Endothelial cell (in vitro differentiated cells): ENCODE results near the gene TUBGCP4. TPM values are rescaled to one million over a fixed set of nuclear protein-coding genes. Genes with fewer than 3 reads are reported as not detected.
A peak's percentile ranks its signal among the peaks of the same experiment; 100 is the strongest.

Source experiments
- DNase-seq: peaks from one replicate; pipeline ENCODE4 v3.0.0; 2021; ENCODE audit warnings: low spot score
- H3K27ac Mint-ChIP-seq: one replicate; pipeline ENCODE4 v1.8.0; 2021; ENCODE audit warnings: mixed read lengths, inconsistent platforms; ENCODE audit not compliant: unreplicated experiment
- H3K27me3 Mint-ChIP-seq: one replicate; pipeline ENCODE4 v1.8.0; 2021; ENCODE audit warnings: mild to moderate bottlenecking, moderate library complexity, mixed read lengths, inconsistent platforms; ENCODE audit not compliant: unreplicated experiment
- H3K36me3 Mint-ChIP-seq: one replicate; pipeline ENCODE4 v1.8.0; 2021; ENCODE audit warnings: mild to moderate bottlenecking, low read depth, mixed read lengths, inconsistent platforms; ENCODE audit not compliant: unreplicated experiment
- H3K4me1 Mint-ChIP-seq: one replicate; pipeline ENCODE4 v1.8.0; 2021; ENCODE audit warnings: mild to moderate bottlenecking, mixed read lengths, inconsistent platforms; ENCODE audit not compliant: unreplicated experiment
- H3K4me3 Mint-ChIP-seq: one replicate; pipeline ENCODE4 v1.8.0; 2021; ENCODE audit warnings: mild to moderate bottlenecking, mixed read lengths, inconsistent platforms; ENCODE audit not compliant: unreplicated experiment
- H3K9me3 Mint-ChIP-seq: one replicate; pipeline ENCODE4 v1.8.0; 2021; ENCODE audit warnings: mixed read lengths, inconsistent platforms; ENCODE audit not compliant: unreplicated experiment
- total RNA-seq: library from RNA; stranded (reverse); fragmentation: NEBNext Ultra II Directional; extraction: Animal tissue kit (Norgen Biotek cat#: 25700); gene quantifications from one replicate; pipeline ENCODE4 v1.2.1, GENCODE V29; 2021; ENCODE audit not compliant: unreplicated experiment
- TF ChIP-seq, protein P1 (sequence below): fragments of 200-600 bp; sonication (generic); IDR thresholded peaks from one replicate; pipeline ENCODE4 v1.5.0; 2021; ENCODE audit warnings: antibody characterized with exemption; ENCODE audit not compliant: unreplicated experiment

TUBGCP4 gene
- total RNA-seq, 1 donor from 2014 or later: 14.6 TPM

- no peak for DNase-seq
- Mint-ChIP-seq H3K4me1 (peaks cover 67% of the 10 kb centered on the region), H3K4me3 (peak overlapping the region; percentile 76), H3K27me3 (peaks cover 11% of the 10 kb centered on the region), H3K27ac (no peak overlapping the region), H3K36me3 (peaks cover 55% of the 10 kb centered on the region), H3K9me3 (no peaks in the 10 kb centered on the region)
- TF ChIP-seq, protein P1, sequence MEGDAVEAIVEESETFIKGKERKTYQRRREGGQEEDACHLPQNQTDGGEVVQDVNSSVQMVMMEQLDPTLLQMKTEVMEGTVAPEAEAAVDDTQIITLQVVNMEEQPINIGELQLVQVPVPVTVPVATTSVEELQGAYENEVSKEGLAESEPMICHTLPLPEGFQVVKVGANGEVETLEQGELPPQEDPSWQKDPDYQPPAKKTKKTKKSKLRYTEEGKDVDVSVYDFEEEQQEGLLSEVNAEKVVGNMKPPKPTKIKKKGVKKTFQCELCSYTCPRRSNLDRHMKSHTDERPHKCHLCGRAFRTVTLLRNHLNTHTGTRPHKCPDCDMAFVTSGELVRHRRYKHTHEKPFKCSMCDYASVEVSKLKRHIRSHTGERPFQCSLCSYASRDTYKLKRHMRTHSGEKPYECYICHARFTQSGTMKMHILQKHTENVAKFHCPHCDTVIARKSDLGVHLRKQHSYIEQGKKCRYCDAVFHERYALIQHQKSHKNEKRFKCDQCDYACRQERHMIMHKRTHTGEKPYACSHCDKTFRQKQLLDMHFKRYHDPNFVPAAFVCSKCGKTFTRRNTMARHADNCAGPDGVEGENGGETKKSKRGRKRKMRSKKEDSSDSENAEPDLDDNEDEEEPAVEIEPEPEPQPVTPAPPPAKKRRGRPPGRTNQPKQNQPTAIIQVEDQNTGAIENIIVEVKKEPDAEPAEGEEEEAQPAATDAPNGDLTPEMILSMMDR: no peak
Observed at GRCh38 chr15:43414196-43414595, 43.3 kb downstream of the TUBGCP4 start.

DNA sequence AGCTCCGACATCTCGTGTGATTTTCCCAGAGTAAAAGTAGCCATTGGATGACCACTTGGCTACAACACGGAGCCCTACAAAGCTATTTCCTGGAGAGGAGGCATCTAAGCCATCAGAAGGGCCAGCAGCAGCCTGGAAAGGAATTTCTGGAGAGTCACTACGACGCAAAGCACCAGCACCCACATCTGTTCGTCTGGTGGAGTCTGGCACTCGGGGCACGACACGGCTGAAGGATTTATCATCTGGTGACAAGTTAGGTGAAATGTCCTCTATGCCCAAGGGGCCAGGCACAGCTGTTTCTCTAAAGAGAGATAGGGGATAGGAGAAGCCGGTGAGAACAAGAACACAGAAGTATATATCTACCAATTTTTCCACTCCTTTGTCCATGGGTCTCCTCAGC lies 49.5 kb downstream of the TUBGCP4 start:
- Mint-ChIP-seq H3K4me3 (peak overlapping the region; percentile 1), H3K9me3 (no peaks in the 10 kb centered on the region), H3K27ac (no peak overlapping the region), H3K36me3 (peaks cover 44% of the 10 kb centered on the region), H3K4me1 (peaks cover 21% of the 10 kb centered on the region), H3K27me3 (peaks cover 2% of the 10 kb centered on the region)
- TF ChIP-seq, protein P1: no peak
- DNase-seq: no peak

- Mint-ChIP-seq H3K27ac (no peak overlapping the region), H3K27me3 (peaks cover 2% of the 10 kb centered on the region), H3K9me3 (no peaks in the 10 kb centered on the region), H3K4me3 (peak overlapping the region; percentile 1), H3K4me1 (peaks cover 17% of the 10 kb centered on the region), H3K36me3 (peaks cover 40% of the 10 kb centered on the region)
- TF ChIP-seq, protein P1: no peak
- DNase-seq: no peak
Observed at GRCh38 chr15:43420876-43421275, 50.0 kb downstream of the TUBGCP4 start.

GRCh38 chr15:43423793-43424192 lies 52.9 kb downstream of the TUBGCP4 start:
- TF ChIP-seq, protein P1: no peak

DNA sequence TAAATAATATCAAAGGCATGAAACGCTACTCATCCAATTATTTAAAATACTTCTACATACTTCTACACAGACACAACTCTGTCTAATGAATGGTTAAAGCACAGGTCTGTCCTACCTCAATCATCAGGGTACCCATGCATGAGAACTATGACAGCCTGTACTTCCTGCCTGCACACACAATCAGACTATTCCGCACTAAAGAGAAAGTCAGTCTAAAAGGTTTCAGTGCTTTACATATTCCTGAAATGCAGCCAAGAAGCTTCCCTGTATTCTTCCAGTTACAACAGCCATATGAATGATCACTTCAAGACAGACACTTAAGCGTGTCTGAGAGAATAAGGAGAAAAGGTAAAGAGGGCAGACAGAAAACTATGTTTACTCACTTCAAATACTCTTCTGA lies 58.8 kb downstream of the TUBGCP4 start:
- H3K36me3 Mint-ChIP-seq: peaks cover 32% of the 10 kb centered on the region

More at GRCh38 chr15:43423793-43424192, 52.9 kb downstream of the TUBGCP4 start:
- Mint-ChIP-seq H3K4me3 (no peak overlapping the region), H3K27ac (no peak overlapping the region), H3K36me3 (peaks cover 39% of the 10 kb centered on the region), H3K9me3 (no peaks in the 10 kb centered on the region), H3K4me1 (no peaks in the 10 kb centered on the region), H3K27me3 (no peaks in the 10 kb centered on the region)
- no peak for DNase-seq

More for the DNA sequence above, 58.8 kb downstream of the TUBGCP4 start:
- no peak overlapping the region for H3K4me3 Mint-ChIP-seq
- H3K27me3 Mint-ChIP-seq: no peaks in the 10 kb centered on the region
- no peak overlapping the region for H3K27ac Mint-ChIP-seq
- no peak for DNase-seq
- H3K9me3 Mint-ChIP-seq: no peaks in the 10 kb centered on the region
- H3K4me1 Mint-ChIP-seq: peaks cover 12% of the 10 kb centered on the region
- TF ChIP-seq, protein P1: no peak
